Lung (tissue), 12 donors: ENCODE data around the gene PEAR1. TPM values are rescaled to one million over a fixed set of nuclear protein-coding genes. Genes with fewer than 3 reads are reported as not detected.

Experiments used
- ATAC-seq: fragments of 200-7000 bp; cut with Tn5 transposase; one replicate; pipeline ENCODE4 v1.9.1; 2020; ENCODE audit warnings: moderate number of reproducible peaks; ENCODE audit not compliant: insufficient read depth, low FRiP score
- DNase-seq, 3 donors: peaks; one replicate each; pipeline ENCODE4 v3.0.0-alpha.2; 2013 to 2017
- H3K27ac ChIP-seq, 2 donors: one replicate each; pipeline ENCODE4 v1.5.1; 2013; ENCODE audit warnings: mild to moderate bottlenecking in 2 of 2, moderate library complexity in 2 of 2, control low read depth in 1 of 2, inconsistent platforms in 1 of 2, low read depth in 1 of 2, low read length in 1 of 2
- H3K27me3 ChIP-seq, 3 donors: one replicate each; pipeline ENCODE4 v1.5.1; 2013; ENCODE audit warnings: low read length in 2 of 3; ENCODE audit not compliant: control insufficient read depth in 3 of 3, insufficient read depth in 3 of 3
- H3K36me3 ChIP-seq, 4 donors: one replicate each; pipeline ENCODE4 v1.5.1; 2013; ENCODE audit warnings: low read length in 4 of 4, mild to moderate bottlenecking in 1 of 4, moderate library complexity in 1 of 4; ENCODE audit not compliant: control insufficient read depth in 4 of 4, insufficient read depth in 4 of 4
- H3K4me1 ChIP-seq, 5 donors: one replicate each; pipeline ENCODE4 v1.5.1; 2013; ENCODE audit warnings: low read length in 5 of 5, mild to moderate bottlenecking in 2 of 5, moderate library complexity in 1 of 5; ENCODE audit not compliant: control insufficient read depth in 5 of 5, insufficient read depth in 5 of 5
- H3K4me3 ChIP-seq: one replicate; pipeline ENCODE4 v1.5.1; 2013; ENCODE audit warnings: mild to moderate bottlenecking, control low read depth, moderate library complexity
- H3K9ac ChIP-seq, 2 donors: one replicate each; pipeline ENCODE4 v1.5.1; 2013; ENCODE audit warnings: low read length in 2 of 2, control low read depth in 1 of 2; ENCODE audit not compliant: insufficient read depth in 1 of 2
- H3K9me3 ChIP-seq, 4 donors: one replicate each; pipeline ENCODE4 v1.5.1; 2013; ENCODE audit warnings: low read length in 3 of 4, mild to moderate bottlenecking in 1 of 4, moderate library complexity in 1 of 4; ENCODE audit not compliant: control insufficient read depth in 4 of 4, insufficient read depth in 3 of 4
- WGBS, 2 donors: extraction: QIAGEN DNeasy Blood & Tissue Kit; methylation state at CpG; one replicate each; pipeline ENCODE4 v1.1.7; 2013; 5-methylcytosine and 5-hydroxymethylcytosine counted together
- polyA plus RNA-seq, 2 donors: library from polyadenylated mRNA; stranded (reverse); fragments of 200-250 nt; gene quantifications; one replicate each; pipeline ENCODE4 v1.2.1, GENCODE V29; 2013
- total RNA-seq, 2 donors: library from RNA; depleted of rRNA in 1 of 2; stranded (reverse); fragments of >200 nt in 1 of 2; gene quantifications; one replicate each; pipeline ENCODE4 v1.2.1, GENCODE V29; 2014 to 2021
- TF ChIP-seq, protein P1 (sequence below): IDR thresholded peaks from 2 replicates; pipeline ENCODE4 v1.5.1; 2012; ENCODE audit warnings: mild to moderate bottlenecking; ENCODE audit errors: control extremely low read depth, extremely low read depth
- donor health status: control.
- donor health status: control.
- donor health status: Bipolar disorder and iron deficiency.
- donor health status: healthy.
- donor health status: DM: yes; HTN: yes; CAD: no.

Gene PEAR1
- total and polyA plus RNA-seq, 4 donors, result 7.6 to 15.3 (median 12.9) TPM

GRCh38 chr1:156922986-156923669, 29.6 kb downstream of the PEAR1 start:
- 16 to 17% methylated on average over 11 of the region's 11 CpGs for WGBS, 2 donors
- H3K9ac ChIP-seq, result no peak overlapping the region
- ATAC-seq, result no peak
- peaks cover 0 to 82% (median 69%) of the 10 kb centered on the region in 3 donors for H3K27me3 ChIP-seq
- TF ChIP-seq, protein P1, sequence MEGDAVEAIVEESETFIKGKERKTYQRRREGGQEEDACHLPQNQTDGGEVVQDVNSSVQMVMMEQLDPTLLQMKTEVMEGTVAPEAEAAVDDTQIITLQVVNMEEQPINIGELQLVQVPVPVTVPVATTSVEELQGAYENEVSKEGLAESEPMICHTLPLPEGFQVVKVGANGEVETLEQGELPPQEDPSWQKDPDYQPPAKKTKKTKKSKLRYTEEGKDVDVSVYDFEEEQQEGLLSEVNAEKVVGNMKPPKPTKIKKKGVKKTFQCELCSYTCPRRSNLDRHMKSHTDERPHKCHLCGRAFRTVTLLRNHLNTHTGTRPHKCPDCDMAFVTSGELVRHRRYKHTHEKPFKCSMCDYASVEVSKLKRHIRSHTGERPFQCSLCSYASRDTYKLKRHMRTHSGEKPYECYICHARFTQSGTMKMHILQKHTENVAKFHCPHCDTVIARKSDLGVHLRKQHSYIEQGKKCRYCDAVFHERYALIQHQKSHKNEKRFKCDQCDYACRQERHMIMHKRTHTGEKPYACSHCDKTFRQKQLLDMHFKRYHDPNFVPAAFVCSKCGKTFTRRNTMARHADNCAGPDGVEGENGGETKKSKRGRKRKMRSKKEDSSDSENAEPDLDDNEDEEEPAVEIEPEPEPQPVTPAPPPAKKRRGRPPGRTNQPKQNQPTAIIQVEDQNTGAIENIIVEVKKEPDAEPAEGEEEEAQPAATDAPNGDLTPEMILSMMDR, result no peak
- no peaks in the 10 kb centered on the region for H3K36me3 ChIP-seq
- H3K9me3 ChIP-seq, result no peaks in the 10 kb centered on the region
- no peak overlapping the region for H3K4me3 ChIP-seq
- H3K4me1 ChIP-seq, result peaks cover 0 to 15% (median 10%) of the 10 kb centered on the region in 5 donors
- no peak overlapping the region for H3K27ac ChIP-seq
- DNase-seq, result no peak

GRCh38 chr1:156923670-156924477, 30.4 kb downstream of the PEAR1 start:
- no peak for DNase-seq
- ATAC-seq, result no peak
- H3K9ac ChIP-seq, result no peak overlapping the region
- H3K27ac ChIP-seq, result no peak overlapping the region
- peaks cover 0 to 15% (median 10%) of the 10 kb centered on the region in 5 donors for H3K4me1 ChIP-seq
- TF ChIP-seq, protein P1, result no peak
- H3K9me3 ChIP-seq, result no peaks in the 10 kb centered on the region
- 3 to 7% methylated on average over 61 to 64 of the region's 64 CpGs for WGBS, 2 donors
- no peaks in the 10 kb centered on the region for H3K36me3 ChIP-seq
- no peak overlapping the region for H3K4me3 ChIP-seq
- peaks cover 0 to 90% (median 74%) of the 10 kb centered on the region in 3 donors for H3K27me3 ChIP-seq

DNA sequence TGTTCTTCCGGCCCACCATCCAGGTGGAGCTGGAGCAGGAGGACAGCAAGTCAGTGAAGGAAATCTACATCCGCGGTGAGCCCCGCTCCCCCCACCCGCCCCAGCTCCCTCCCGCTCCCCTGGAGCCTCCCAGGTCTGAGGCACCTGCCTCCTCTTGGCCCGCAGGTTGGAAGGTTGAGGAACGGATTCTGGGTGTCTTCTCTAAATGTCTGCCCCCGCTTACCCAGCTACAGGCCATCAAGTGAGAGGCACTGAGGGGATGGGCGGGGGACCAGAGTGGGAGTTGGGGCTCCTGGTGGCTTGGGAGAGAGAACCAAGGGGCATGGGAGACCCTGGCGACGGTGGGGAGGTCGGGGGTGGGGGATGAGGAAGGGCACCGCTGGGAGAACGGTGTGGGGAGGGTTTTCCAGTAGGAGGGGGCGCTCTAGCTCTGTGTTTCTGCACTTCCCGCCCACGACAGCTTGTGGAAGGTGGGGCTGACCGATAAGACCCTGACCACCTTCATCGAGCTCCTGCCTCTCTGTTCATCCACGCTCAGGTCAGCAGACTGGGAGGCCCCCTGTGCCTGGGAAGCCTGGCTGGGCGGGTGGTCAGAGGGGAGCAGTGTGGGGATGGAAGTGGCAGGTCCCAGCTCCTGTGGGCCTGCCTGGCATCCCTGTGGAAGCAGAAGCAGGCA, 31.1 kb downstream of the PEAR1 start:
- peaks cover 0 to 15% (median 10%) of the 10 kb centered on the region in 5 donors for H3K4me1 ChIP-seq
- no peak overlapping the region for H3K9ac ChIP-seq
- DNase-seq (no peak), ATAC-seq (no peak)
- WGBS, 2 donors, result 39 to 51% methylated on average over 22 of the region's 22 CpGs
- no peak overlapping the region for H3K4me3 ChIP-seq
- no peak overlapping the region for H3K27ac ChIP-seq
- H3K36me3 ChIP-seq, result no peaks in the 10 kb centered on the region
- H3K27me3 ChIP-seq, result peaks cover 0 to 97% (median 78%) of the 10 kb centered on the region in 3 donors
- no peaks in the 10 kb centered on the region for H3K9me3 ChIP-seq
- TF ChIP-seq, protein P1, result no peak
